Activated CD4-positive, alpha-beta T cell treated with anti-CD3 and anti-CD28 coated beads, Interleukin-2, Interleukin-4, amounts not matched to agents 100 ng/mL and 50 ng/mL, durations not matched to agents 16 hours and 8 hours (primary cell): Measurements from ENCODE around the gene TRMT112.
"Not testable (repeated sequence)": the region's sequence is repeated elsewhere in the genome, so short reads cannot be mapped to it uniquely, and the experiment has no call there.

Source experiments
- DNase-seq: peaks from one replicate; pipeline ENCODE4 v3.0.0-alpha.2; 2020; ENCODE audit warnings: low spot score

The TRMT112 gene

DNA sequence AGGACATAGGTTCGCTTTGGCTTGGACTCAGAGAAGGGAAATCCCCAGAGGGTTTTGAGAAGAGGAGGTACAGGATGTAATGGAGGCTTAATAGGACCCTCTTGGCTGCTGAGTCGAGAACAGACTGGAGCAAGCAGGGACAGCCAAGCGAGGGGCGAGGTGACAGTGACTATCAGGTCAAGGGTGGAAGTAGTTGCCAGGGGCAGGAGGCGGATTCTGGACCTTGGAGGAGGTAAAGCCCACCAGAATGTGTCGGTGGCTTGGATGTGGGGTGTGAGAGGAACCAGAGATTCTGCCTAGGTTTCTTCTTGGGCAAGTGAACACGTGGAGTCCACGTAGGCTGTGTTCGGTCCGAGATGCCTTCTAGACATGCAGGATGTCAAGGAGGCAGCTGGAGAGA is 4.4 kb downstream of the TRMT112 start:
- DNase-seq = no peak

GRCh38 chr11:64307795-64308194 is 9.6 kb downstream of the TRMT112 start:
- DNase-seq = not testable (repeated sequence)

DNA sequence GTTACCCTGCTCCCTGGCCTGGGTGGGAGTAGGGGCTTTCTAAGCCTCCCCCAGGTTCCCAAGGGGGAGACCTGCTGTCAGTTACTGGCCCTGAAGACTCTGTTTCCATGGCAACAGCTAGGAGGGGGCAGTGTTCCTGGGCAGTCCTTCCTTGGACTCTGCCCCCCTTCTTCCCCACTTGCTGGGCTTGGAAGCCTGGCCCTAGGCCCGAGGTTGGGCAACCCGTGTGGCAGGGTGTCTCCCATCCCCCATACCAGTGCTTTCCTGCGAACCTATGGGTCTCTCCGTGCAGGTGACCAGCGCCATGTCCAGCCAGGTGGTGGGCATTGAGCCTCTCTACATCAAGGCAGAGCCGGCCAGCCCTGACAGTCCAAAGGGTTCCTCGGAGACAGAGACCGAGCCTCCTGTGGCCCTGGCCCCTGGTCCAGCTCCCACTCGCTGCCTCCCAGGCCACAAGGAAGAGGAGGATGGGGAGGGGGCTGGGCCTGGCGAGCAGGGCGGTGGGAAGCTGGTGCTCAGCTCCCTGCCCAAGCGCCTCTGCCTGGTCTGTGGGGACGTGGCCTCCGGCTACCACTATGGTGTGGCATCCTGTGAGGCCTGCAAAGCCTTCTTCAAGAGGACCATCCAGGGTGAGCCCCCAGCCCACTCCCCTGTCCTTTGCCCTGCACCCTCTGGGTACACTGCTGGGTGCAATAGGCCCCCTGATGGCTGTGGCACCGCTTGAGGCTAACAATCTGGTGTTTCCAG is 10.3 kb downstream of the TRMT112 start:
- no peak for DNase-seq

DNA sequence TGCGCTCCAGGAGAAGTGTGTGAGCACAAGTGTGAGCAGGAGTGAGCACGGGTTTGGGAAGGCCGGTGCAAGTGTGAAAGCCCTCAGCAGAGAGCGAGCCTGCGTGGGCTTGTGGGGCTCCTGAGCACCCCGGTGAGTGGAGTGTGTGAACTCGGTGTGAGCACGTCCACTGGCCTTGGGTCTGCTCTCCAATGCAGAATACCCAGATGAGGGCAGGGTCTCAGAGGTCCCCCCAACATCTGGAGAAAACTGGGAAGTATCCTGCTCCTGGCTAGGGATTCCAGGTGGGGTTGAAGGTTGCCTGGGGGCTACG is 10.8 kb downstream of the TRMT112 start:
- DNase-seq = no peak

GRCh38 chr11:64305691-64306562 is 11.4 kb downstream of the TRMT112 start:
- DNase-seq = peak; percentile 79

DNA sequence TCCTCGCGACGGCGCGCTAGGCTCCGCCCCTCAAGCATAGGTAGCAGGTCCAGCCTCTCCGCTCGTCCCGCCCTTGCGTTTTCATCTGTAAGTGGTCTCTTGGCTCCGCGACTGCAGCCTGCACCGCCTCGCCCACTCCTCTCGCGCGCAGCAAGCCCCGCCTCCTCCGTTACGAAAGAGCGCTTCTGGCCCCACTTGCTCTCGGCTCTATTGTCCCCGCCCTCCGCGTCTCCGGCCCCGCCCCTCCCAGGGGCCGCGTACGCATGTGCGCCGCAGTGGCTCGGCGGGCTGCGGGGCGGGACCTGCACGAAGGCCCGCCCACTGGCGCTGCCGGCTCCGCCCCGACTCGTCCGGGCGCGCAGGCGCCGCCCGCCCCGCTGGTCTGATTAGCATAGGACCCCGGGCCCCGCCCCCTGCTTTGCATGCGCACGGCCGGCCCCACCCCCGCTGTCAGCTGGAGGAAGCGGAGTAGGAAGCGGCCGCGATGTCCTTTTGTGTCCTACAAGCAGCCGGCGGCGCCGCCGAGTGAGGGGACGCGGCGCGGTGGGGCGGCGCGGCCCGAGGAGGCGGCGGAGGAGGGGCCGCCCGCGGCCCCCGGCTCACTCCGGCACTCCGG is 12.2 kb downstream of the TRMT112 start, which contains the start of gene ESRRA:
Gene ESRRA (plus strand): TSS at position 450 of the 616 bp plus-strand sequence. CDS start 1,656 bp downstream, outside the sequence.
- peak; percentile 100 for DNase-seq

DNA sequence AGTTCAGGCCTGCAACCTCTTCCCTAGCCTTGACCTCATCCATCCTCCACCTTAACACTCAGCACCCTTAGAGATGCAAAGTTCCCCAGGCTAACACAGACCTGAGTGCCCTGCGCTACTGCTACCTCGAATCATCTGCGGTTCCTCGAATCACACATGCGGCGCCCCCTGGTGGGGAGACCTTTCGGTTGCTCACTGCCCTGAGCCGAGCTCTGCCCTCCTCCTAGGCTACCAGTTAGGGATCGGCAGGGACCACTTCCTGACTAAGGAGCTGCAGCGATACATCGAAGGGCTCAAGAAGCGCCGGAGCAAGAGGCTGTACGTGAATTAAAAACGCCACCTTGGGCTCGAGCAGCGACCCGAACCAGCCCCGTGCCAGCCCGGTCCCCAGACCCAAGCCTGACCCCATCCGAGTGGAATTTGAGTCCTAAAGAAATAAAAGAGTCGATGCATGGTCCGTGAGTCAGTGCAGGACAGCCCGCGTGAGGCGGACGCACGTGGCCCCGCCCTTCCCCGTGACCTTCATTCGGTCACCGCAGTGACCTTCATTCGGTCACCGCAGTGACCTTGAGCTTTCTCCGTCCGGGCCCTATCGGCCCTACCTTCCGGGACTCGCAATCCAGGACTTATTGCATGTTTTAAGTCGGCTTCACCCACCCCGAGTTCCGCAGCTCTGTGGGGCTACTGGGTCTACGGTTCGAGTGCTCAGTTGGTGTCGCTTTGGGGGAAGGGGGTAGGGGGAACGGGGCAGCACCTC is 12.9 kb downstream of the TRMT112 start:
- peak; percentile 95 for DNase-seq

DNA sequence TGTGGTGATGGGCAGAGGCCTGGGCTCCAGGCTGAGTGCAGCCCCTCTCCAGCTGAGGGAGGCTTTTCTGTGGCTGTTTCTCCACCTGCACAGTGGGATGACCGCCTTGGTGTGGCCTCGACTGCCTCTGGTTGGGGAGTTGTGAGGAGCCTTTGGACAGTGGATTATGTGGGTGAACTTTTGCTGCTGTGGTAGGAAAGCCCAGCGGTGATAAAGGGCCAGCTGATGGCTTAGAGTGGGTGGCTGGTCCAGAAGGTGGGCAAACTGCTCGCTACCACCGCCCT is 13.4 kb downstream of the TRMT112 start:
- DNase-seq = no peak

DNA sequence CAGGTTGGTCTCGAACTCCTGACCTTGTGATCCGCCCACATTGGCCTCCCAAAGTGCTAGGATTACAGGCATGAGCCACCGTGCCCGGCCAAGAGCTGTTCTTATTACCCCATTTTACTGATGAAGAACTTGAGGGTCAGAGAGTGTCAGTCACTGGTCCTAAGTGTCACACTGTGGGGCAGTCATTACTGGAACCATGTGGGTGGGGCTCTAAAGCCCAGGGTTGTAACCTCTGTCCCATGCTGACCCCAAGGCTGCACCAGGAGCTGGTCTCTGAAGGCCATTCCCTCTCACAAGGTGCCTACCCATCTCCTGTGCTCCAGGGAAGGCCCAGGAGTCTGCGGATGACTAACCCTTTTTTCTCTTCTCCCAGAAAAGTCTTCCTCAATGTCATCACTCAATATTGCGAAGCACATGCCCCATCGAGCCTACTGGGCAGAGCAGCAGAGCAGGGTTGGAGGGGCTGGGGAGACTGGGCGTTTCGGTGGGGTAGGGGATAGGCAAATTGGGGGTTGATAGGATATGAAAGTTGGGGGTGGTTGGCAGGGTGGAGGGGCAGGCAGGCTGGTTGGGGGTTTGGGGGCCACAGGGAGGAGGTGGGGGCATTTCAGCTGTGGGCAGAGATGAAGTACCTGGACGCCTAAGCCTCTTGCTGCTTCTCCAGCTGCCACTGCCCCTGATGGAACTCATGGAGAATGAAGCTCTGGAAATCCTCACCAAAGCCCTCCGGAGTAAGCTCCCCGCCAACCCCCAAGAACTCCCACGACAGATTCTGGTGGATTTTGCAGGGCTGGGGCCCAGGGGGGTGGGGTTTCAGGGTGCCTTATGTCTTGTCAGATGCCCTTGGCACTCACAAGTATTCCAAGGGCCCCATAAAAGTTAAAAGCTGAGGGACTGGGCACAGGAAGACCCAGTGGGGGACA is 14.0 kb downstream of the TRMT112 start:
- no peak for DNase-seq

- DNase-seq = no peak
Measured at GRCh38 chr11:64299847-64300648, 17.3 kb downstream of the TRMT112 start, which contains the start of gene CATSPERZ. Gene CATSPERZ (plus strand): TSS chr11:64300358. CDS start chr11:64300411, 53 bp downstream.

- DNase-seq = no peak
Measured at GRCh38 chr11:64298966-64299846, 18.2 kb downstream of the TRMT112 start.

DNA sequence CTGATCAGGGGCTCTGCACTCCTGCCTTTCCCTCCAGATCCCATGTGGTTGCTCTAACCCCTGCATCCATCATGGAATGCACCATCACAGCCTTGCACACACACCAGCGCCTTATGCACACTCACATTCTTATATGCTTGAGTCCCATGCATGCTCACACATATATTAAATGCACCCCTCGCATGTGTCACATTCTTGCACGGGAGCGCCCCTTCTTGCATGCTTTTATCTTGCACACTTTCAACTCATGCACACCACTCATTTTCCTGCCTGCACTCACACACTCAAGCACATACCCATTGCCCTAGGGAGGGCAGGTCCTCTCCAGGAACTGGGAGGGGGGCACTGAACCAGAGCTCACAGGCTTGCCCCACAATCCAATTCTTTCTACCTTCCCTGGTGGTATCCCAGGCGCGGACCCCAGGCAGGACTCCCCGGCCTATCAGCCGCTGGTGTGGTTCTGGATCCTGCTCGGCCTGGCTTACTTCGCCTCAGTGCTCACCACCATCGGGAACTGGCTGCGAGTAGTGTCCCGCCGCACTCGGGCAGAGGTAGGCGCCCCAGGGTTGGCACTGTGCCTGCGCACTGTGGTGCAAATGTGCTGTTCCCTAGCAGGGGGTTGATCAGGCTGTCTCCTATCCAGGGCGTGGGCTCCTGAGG is 19.5 kb downstream of the TRMT112 start:
- no peak for DNase-seq

GRCh38 chr11:64296830-64297698 is 20.3 kb downstream of the TRMT112 start:
- no peak for DNase-seq

GRCh38 chr11:64296236-64296635 is 21.1 kb downstream of the TRMT112 start:
- no peak for DNase-seq

GRCh38 chr11:64295760-64296159 is 21.6 kb downstream of the TRMT112 start:
- no peak for DNase-seq

- DNase-seq = no peak
Measured at GRCh38 chr11:64294774-64295173, 22.6 kb downstream of the TRMT112 start.

- no peak for DNase-seq
Measured at GRCh38 chr11:64292460-64293254, 24.7 kb downstream of the TRMT112 start.
